GM12878 (cell line): ENCODE measurements around the gene SMARCE1. TPM values are rescaled to one million over a fixed set of nuclear protein-coding genes. Genes with fewer than 3 reads are reported as not detected.

ENCODE experiments used
- ATAC-seq: fragments of 200-7000 bp; cut with Tn5 transposase; 3 replicates; pipeline ENCODE4 v1.9.1; 2020; ENCODE audit warnings: mild to moderate bottlenecking, moderate library complexity
- BruUV-seq: library from RNA; stranded (reverse); fragments of 400-500 nt; replicated peaks from 2 replicates; lab custom pipeline; 2021; lab: Mats Ljungman, UMichigan
- CTCF ChIA-PET: fragments of 300-600 bp; sonication (Branson Sonifier 250); formaldehyde crosslinking; extraction: SDS; loops from one replicate; lab custom pipeline; 2021; ENCODE audit warnings: inconsistent platforms; lab: Yijun Ruan, JAX
- POLR2A ChIA-PET: fragments of 350-600 bp; formaldehyde crosslinking; extraction: SDS; loops from one replicate; lab custom pipeline; 2021; ENCODE audit warnings: inconsistent platforms; lab: Charles Lee
- RAD21 ChIA-PET: fragments of 300-600 bp; sonication (Branson Sonifier 250); formaldehyde crosslinking; loops from one replicate; lab custom pipeline; 2023; ENCODE audit warnings: antibody characterized with exemption; ENCODE audit not compliant: unreplicated experiment; lab: Charles Lee
- SMC1A ChIA-PET: fragments of 300-600 bp; sonication (Branson Sonifier 250); formaldehyde crosslinking; loops from one replicate; lab custom pipeline; 2023; ENCODE audit not compliant: unreplicated experiment, uncharacterized antibody; lab: Charles Lee
- DNase-seq: peaks from one replicate; pipeline ENCODE4 v3.0.0-alpha.2; 2011; ENCODE audit warnings: low read depth, low spot score
- FAIRE-seq: peaks from 3 replicates; lab custom pipeline; 2011; peaks lifted over from hg19 to GRCh38; lab: Jason Lieb, UNC
- H2AFZ ChIP-seq: 2 replicates; pipeline ENCODE4 v1.6.0; 2011; ENCODE audit warnings: low read depth, low read length, control low read depth; ENCODE audit not compliant: control insufficient read depth
- H3K27ac ChIP-seq: 2 replicates; pipeline ENCODE4 v1.5.1; 2011; ENCODE audit warnings: control low read depth; ENCODE audit not compliant: control insufficient read depth, insufficient read depth
- H3K27me3 ChIP-seq, 2 experiments: replicated peaks in 1 of 2; 2 replicates each; pipeline versions ENCODE4 v1.6.0 to v1.6.1; 2011; ENCODE audit warnings: low read length in 1 of 2; ENCODE audit not compliant: control insufficient read depth in 2 of 2, insufficient read depth in 2 of 2
- H3K36me3 ChIP-seq, 2 experiments: 2 replicates each; pipeline ENCODE4 v1.5.1; 2011; ENCODE audit warnings: low read length in 1 of 2; ENCODE audit not compliant: control insufficient read depth in 2 of 2, insufficient read depth in 2 of 2
- H3K4me1 ChIP-seq: 2 replicates; pipeline ENCODE4 v1.6.1; 2011; ENCODE audit warnings: mild to moderate bottlenecking, low read length, moderate library complexity, mixed read lengths; ENCODE audit not compliant: control insufficient read depth, insufficient read depth
- H3K4me2 ChIP-seq: 2 replicates; pipeline ENCODE4 v1.6.0; 2011; ENCODE audit warnings: control low read depth; ENCODE audit not compliant: control insufficient read depth, insufficient read depth
- H3K4me3 ChIP-seq: fragments of 200-600 bp; sonication (generic); 2 replicates; pipeline ENCODE4 v1.5.1; 2016
- H3K79me2 ChIP-seq: 2 replicates; pipeline ENCODE4 v1.6.0; 2011; ENCODE audit warnings: low read length; ENCODE audit not compliant: control insufficient read depth, insufficient read depth
- H3K9ac ChIP-seq: 2 replicates; pipeline ENCODE4 v1.8.0; 2011; ENCODE audit warnings: low read length, control low read depth, mixed read lengths; ENCODE audit not compliant: control insufficient read depth, insufficient read depth
- H3K9me3 ChIP-seq: replicated peaks from 3 replicates; pipeline ENCODE4 v1.5.1; 2011; ENCODE audit warnings: mild to moderate bottlenecking, low read length; ENCODE audit not compliant: control insufficient read depth, insufficient read depth
- H4K20me1 ChIP-seq: 2 replicates; pipeline ENCODE4 v1.6.0; 2011; ENCODE audit not compliant: control insufficient read depth, insufficient read depth
- CHD1 ChIP-seq: IDR thresholded peaks from 2 replicates; pipeline ENCODE4 v1.6.1; 2012; ENCODE audit warnings: low read depth, low read length, improper control_type of control experiment
- NFYB ChIP-seq: IDR thresholded peaks from 2 replicates; pipeline ENCODE4 v1.6.1; 2011; ENCODE audit warnings: low read depth, mild to moderate bottlenecking, low read length, improper control_type of control experiment, moderate library complexity; ENCODE audit not compliant: insufficient read depth
- PML ChIP-seq: IDR thresholded peaks from 2 replicates; pipeline ENCODE4 v1.6.1; 2012; ENCODE audit warnings: low read length, inconsistent platforms
- POLR2AphosphoS5 ChIP-seq: IDR thresholded peaks from 2 replicates; pipeline ENCODE4 v1.6.1; 2011; ENCODE audit warnings: mild to moderate bottlenecking, low read length, inconsistent platforms
- SUZ12 ChIP-seq: fragments of 200-600 bp; sonication (generic); IDR thresholded peaks from one replicate; pipeline ENCODE4 v1.6.1; 2018; ENCODE audit warnings: antibody characterized with exemption, mild to moderate bottlenecking; ENCODE audit not compliant: unreplicated experiment
- YY1 ChIP-seq: IDR thresholded peaks from 2 replicates; pipeline ENCODE4 v1.6.1; 2011; ENCODE audit warnings: low read depth, mild to moderate bottlenecking, low read length
- WGBS: methylation state at CpG from one replicate; pipeline ENCODE4 v1.1.6; 2016; ENCODE audit warnings: low lambda C conversion rate; ENCODE audit not compliant: insufficient replicate concordance, insufficient coverage; ENCODE audit errors: missing lambda C conversion rate; 5-methylcytosine and 5-hydroxymethylcytosine counted together
- in situ Hi-C: fragments of 300-500 bp; cut with MboI; formaldehyde crosslinking; loops from 9 replicates; pipeline ENCODE4 v1.14.3; 2018; ENCODE audit warnings: mixed read lengths
- intact Hi-C: fragments of 100-400 bp; cut with micrococcal nuclease; formaldehyde crosslinking; loops from one replicate; pipeline ENCODE4 v1.14.2; 2022; ENCODE audit not compliant: unreplicated experiment
- polyA plus RNA-seq, 11 experiments: library from polyadenylated mRNA; depleted of rRNA in 4 of 11; unstranded in 6 of 11; stranded (reverse) in 5 of 11; fragments of >200 nt; fragmentation: Nextera tagmentation in 4 of 11; fragmentation: Illumina TruSeq in 1 of 11; extraction: Ambion mirVana in 4 of 11; extraction: Trizol in 1 of 11; gene quantifications; 1 replicate in 1 of 11; 2 replicates in 10 of 11; pipeline versions ENCODE4 v1.2.1 to v1.2.3, GENCODE V29; 2011 to 2016; ENCODE audit warnings: inconsistent platforms in 2 of 11, missing spikeins in 2 of 11, low read depth in 1 of 11
- total RNA-seq, 4 experiments: library from RNA; depleted of rRNA in 3 of 4; stranded (reverse); fragments of >200 nt in 3 of 4; fragmentation: Illumina TruSeq in 1 of 4; extraction: Trizol in 1 of 4; gene quantifications; 2 replicates each; pipeline versions ENCODE4 v1.2.1 to v1.2.3, GENCODE V29; 2013 to 2021
- TF ChIP-seq, protein P1 (sequence below): IDR thresholded peaks from 2 replicates; pipeline ENCODE4 v1.6.1; 2012; ENCODE audit warnings: low read depth, low read length, improper control_type of control experiment
- TF ChIP-seq, protein P2 (sequence below): fragments of 450-650 bp; IDR thresholded peaks from 2 replicates; pipeline ENCODE4 v1.6.1; 2017; ENCODE audit warnings: mild to moderate bottlenecking, moderate library complexity

The SMARCE1 gene
- total and polyA plus RNA-seq, 10 of the 15 experiments (the other 5 are each of a cell fraction or from before 2014, with no cell fraction given) = 87.9 to 191 (median 132) TPM

DNA sequence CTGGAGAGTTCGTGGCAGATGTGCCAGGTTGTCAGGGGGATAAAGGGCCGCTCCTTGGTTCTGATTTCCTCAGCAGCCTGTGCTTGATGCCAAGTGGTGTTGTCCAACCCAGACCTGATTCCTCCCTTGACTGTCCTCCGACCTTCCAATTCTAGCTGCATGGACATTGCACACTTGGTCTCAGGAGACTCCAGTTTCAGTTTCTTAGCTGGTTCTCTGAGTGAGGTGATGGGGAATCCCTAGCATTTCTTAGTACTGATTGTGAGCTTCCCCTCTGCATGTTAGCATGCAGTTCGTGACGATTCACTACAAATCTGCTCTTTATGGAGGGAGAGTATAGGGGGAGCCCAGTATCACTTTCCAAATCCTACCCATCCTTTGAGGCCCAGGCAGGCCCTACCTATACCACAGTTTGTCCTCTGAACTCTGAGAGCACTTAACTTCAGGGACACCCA is 70.0 kb downstream of the SMARCE1 start (continued):
- TF ChIP-seq YY1 = 0 out of 2 replicates have a peak, but pooled peaks have one; percentile 11
- TF ChIP-seq, protein P1, sequence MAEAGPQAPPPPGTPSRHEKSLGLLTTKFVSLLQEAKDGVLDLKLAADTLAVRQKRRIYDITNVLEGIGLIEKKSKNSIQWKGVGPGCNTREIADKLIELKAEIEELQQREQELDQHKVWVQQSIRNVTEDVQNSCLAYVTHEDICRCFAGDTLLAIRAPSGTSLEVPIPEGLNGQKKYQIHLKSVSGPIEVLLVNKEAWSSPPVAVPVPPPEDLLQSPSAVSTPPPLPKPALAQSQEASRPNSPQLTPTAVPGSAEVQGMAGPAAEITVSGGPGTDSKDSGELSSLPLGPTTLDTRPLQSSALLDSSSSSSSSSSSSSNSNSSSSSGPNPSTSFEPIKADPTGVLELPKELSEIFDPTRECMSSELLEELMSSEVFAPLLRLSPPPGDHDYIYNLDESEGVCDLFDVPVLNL = no peak

DNA sequence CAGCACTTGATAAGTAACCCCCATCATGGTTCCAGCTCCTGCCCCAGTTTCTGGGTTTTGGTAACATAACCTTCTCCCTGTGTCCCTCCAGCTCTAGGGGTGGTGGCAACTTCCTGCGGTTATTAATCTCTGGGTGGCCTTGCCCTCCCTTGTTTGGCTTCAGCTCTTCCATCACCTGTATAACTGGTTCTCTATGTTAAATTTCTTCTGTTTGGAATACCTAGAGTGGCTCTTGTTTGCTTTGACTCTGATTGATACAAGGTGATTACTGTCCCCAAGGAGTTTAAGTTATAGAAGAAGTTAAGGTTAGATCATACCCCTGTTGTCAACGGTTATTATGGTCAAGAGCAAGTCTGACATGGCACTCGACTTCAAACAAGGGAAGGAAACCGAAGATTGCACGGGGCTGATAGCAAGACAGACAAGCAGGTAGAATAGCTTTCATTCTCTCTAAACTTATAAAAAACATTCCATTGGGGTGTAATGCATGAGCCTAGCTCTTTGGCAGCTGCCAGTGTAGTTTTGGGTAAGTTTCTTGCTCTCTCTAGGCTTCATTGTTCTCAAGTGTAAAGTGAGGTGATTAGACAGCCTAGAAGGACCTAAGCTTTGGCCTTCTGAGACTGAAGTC is 71.4 kb downstream of the SMARCE1 start:
- H3K4me3 ChIP-seq = no peak overlapping the region
- H3K27me3 ChIP-seq = no peaks in the 10 kb centered on the region
- H3K27ac ChIP-seq = no peak overlapping the region
- ATAC-seq (no peak), FAIRE-seq (no peak), DNase-seq (no peak)
- in situ Hi-C loops (no loop called here), intact Hi-C loops (no loop called here)
- H3K9ac ChIP-seq = no peak overlapping the region
- no peaks in the 10 kb centered on the region for H3K79me2 ChIP-seq
- BruUV-seq = no TSS peak
- H3K4me1 ChIP-seq = peaks cover 16% of the 10 kb centered on the region
- no peak for TF ChIP-seq POLR2AphosphoS5
- no peak for TF ChIP-seq SUZ12
- no peak for TF ChIP-seq PML
- no peak for TF ChIP-seq CHD1
- TF ChIP-seq, protein P2, sequence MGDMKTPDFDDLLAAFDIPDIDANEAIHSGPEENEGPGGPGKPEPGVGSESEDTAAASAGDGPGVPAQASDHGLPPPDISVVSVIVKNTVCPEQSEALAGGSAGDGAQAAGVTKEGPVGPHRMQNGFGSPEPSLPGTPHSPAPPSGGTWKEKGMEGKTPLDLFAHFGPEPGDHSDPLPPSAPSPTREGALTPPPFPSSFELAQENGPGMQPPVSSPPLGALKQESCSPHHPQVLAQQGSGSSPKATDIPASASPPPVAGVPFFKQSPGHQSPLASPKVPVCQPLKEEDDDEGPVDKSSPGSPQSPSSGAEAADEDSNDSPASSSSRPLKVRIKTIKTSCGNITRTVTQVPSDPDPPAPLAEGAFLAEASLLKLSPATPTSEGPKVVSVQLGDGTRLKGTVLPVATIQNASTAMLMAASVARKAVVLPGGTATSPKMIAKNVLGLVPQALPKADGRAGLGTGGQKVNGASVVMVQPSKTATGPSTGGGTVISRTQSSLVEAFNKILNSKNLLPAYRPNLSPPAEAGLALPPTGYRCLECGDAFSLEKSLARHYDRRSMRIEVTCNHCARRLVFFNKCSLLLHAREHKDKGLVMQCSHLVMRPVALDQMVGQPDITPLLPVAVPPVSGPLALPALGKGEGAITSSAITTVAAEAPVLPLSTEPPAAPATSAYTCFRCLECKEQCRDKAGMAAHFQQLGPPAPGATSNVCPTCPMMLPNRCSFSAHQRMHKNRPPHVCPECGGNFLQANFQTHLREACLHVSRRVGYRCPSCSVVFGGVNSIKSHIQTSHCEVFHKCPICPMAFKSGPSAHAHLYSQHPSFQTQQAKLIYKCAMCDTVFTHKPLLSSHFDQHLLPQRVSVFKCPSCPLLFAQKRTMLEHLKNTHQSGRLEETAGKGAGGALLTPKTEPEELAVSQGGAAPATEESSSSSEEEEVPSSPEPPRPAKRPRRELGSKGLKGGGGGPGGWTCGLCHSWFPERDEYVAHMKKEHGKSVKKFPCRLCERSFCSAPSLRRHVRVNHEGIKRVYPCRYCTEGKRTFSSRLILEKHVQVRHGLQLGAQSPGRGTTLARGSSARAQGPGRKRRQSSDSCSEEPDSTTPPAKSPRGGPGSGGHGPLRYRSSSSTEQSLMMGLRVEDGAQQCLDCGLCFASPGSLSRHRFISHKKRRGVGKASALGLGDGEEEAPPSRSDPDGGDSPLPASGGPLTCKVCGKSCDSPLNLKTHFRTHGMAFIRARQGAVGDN = no peak
- TF ChIP-seq NFYB = no peak
- CTCF ChIA-PET = interaction anchor here (1.1 to 2.8 kb wide), 5 partner anchors 9 to 40 kb away, joined by 3 to 40 read pairs (median 18); no protein-coding TSS in a partner anchor
- no peaks in the 10 kb centered on the region for H3K36me3 ChIP-seq
- H4K20me1 ChIP-seq = no peaks in the 10 kb centered on the region
- H3K4me2 ChIP-seq = no peak overlapping the region
- no peak overlapping the region for H2AFZ ChIP-seq
- SMC1A ChIA-PET = interaction anchor here (1.4 to 5.2 kb wide), 10 partner anchors 12 to 44 kb away, joined by 3 to 112 read pairs (median 19); partner anchors contain the start of gene CCR7
- POLR2A ChIA-PET = interaction anchor here (1.3 to 3.5 kb wide), 7 partner anchors 9 to 44 kb away, joined by 4 to 43 read pairs (median 26); partner anchors contain the start of gene CCR7
- 77% methylated on average over 5 of the region's 5 CpGs for WGBS
- RAD21 ChIA-PET = interaction anchor here (0.9 to 4.0 kb wide), 10 partner anchors 8 to 100 kb away, joined by 3 to 97 read pairs (median 8); partner anchors contain the start of gene CCR7
- H3K9me3 ChIP-seq = peaks cover 32% of the 10 kb centered on the region
